ENCODE results near the gene CREB5.

CREB5 gene

DNA sequence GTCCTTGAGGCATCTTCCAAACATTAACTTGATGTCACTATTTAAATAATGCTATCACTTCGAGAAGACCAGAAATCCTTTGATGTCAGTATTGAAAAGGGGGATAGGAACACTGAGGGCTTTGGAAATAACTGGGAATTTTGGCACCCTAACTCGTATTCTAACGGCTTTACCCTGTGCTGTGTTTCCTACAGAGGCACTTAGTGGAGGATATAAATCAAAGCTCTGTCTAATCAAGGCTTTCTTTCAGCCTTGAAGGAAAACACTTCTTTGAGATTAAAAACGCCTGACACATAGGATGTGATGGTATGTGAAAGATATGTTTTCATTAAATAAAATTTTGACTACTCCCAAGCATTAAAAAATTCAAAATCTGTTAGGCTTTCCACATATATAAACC lies 62.3 kb downstream of the CREB5 start:
- no peak for DNase-seq

DNA sequence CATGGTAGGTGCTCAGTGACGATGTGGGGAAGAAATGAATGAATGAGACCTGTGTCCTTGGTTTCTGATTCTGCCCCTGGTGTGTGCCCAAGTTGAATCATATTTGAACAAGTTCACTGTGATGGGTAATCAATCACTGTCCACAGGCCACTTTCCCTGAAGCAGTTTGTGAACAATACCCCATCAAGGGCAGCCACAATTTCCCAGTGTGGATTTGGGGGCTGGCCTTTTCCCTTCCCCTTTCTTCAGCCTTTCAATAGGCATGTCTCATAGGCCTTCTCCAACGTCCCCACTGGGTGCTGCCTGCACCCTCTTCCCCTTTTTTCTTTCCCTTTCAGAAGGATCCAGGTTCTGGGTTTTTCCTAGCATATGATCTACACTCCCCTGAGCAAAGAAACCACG lies 64.7 kb downstream of the CREB5 start:
- DNase-seq = no peak

DNA sequence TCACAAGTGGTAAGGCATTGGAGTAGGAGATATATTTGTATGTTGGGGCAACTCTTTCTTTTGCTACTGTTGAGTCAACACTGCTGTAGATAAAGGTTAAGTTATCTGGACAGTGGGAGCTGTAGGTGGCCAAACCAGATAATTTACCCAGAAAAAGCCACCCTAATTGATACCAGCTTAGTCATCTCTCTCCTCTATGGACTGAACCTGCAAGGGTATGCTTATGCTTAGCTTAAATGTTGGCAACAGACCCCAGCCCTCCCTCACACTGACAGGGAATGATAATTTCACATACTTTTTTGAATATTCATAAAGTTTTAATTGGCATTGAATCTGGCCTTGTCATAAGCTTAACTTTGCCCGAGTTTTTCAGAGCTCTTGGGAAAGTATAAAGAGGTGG lies 66.3 kb downstream of the CREB5 start:
- DNase-seq = no peak

DNA sequence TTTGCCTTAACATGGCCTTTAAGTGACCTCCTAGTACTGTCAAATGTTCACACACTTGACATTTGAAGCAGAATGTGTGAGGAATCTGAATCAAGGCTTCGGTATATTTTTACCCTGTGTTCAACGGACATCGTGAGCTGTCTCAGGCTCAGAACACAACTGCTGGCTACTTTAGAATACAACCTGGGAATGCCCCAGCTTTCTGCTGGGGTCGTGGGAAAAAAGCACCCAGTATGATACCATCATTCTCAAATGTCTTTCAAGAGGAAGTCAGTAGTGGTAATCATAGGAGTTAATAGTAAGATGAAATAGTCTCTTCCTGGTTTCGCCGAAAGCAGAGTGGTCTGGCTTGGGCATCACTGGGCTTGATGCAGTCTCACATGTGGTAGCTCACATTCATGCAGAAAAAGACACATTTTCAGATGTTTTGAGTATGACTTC lies 67.2 kb downstream of the CREB5 start:
- no peak for DNase-seq

DNA sequence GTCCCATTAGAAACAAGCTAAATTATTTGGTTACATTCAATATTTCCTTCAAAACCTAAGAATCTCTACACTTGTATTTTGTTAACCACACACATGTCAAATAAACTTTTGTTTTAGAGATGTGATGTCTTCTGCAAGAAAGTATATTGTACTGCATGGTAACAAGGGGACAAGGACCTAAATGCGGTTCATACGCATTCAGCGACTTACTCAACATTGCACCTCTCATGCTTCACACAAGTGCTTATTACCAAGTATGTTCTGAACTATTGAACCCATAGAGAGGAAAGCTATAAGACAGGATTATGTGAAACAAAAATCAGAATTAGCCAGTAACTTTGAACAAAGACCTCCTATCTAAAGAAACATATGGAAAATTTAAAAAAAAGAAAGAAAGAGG lies 68.3 kb downstream of the CREB5 start:
- no peak for DNase-seq

DNA sequence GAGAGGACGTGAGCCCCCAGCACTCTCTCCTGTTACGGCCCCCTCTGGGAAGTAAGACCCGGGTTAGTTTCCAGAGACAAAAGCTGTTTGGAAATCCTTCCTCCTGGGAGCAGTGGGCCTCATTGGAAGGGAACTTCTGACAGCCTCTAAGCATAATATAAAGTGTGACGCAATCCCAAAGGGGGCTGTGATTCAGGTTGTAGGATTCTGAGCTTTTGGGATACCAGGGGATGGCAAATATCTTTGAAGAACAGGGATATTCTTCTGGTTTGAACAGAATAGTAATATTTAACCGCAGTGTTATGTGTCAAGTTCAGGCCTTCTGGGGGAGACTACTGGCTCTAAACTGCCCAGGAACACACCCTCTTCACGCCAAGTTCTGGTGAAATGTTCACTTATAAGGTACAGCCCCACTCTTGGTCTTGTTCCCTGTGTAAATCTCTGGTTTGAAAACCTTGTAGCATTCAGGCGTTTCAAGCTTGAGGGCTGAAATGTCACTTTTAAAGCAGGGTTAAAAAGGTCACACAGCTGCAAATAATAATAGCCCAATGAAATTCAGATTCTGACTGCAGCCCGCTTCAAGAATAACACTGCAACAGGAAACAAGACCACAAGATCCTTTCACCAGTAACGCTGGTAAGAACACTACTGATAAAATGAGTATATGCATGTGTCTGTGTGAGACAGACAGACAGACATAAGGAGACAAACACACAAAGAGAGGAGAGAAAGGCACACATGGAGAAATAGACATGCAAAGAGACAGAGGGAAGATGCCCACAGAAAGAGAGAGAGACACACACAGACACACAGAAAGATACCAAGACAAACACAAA lies 69.0 kb downstream of the CREB5 start:
- no peak for DNase-seq

DNA sequence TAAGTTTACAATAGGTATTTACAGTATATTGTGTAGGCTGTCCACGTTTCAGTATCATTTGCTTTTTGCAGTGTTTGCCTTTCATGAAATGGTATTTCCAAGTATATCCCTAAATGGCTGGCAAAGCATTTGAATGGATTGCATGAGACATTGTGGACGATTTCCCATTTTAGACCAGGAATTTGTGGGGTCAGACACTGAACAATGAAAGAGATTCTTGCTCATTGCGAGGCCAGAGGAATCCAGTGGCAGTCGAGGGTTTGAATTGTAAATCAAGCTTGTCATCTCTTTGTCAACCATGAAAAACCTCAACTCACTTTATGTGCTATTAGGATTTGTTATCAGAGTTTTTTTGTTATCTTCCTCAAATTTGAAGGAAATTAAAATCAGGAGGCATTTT lies 70.8 kb downstream of the CREB5 start:
- no peak for DNase-seq

DNA sequence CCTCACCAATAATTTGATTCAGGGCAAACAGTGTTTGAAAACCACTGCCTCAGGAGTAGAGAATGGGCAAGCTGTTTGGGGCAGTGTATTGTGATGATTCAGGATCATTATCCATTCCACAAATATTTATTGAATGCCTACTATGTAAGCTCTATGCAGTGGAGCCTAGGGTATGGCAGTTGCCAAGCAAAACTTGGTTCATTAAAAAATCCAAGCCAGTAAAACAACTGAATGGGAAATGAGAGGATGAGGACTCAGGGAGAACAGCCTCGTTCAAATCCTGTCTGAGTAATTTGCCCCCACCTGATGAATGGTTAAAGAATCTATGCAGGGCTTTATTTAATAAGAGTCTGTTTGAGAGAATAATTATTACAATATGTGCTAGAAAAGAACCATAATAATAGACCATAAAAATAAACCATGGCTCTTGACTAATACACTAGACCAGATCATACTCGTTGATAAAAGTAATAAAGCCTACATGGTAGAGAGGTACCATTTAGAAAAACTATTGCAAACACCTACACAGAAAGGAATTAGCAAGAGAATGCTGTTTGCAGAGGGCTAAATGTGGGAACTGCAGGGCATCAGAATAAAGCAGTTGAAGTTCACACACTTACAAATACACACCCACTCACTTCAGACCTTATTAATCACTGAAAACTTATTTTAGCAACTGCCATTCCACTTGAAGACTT lies 71.7 kb downstream of the CREB5 start:
- no peak for DNase-seq

DNA sequence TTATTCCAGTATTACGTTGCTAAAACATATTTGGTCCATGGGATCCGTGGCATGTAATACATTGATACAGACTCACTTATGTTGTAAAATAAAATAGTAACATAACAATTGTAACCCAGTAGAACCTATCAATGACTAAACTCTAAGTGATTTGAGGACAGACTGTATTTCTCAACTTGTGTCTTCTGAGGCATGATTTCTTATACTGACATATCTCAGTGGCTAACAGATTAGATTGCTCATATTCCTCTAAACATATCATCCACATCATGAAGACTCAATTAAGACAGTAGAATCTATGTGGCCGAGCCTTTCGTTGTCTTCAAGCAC lies 72.3 kb downstream of the CREB5 start:
- DNase-seq = no peak

DNA sequence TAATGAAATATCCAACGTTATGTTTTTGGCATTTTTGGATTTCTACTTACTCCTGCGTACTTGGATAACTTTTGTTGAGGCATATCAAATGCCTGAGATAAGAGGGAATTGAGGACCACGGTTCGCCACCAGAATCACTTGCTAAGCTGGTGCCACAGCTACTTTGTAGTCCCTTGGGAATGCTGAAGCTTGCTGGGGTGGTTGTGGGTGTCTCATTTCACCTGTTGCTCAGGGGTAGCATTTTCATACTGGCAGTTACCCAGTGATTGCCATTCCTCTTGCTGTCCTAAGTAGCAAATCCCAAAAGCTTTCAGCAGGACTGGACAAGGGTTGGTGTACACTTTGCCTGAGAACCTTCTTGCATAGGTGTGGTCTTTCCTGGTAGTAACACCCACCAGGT lies 75.2 kb downstream of the CREB5 start:
- no peak for DNase-seq

DNA sequence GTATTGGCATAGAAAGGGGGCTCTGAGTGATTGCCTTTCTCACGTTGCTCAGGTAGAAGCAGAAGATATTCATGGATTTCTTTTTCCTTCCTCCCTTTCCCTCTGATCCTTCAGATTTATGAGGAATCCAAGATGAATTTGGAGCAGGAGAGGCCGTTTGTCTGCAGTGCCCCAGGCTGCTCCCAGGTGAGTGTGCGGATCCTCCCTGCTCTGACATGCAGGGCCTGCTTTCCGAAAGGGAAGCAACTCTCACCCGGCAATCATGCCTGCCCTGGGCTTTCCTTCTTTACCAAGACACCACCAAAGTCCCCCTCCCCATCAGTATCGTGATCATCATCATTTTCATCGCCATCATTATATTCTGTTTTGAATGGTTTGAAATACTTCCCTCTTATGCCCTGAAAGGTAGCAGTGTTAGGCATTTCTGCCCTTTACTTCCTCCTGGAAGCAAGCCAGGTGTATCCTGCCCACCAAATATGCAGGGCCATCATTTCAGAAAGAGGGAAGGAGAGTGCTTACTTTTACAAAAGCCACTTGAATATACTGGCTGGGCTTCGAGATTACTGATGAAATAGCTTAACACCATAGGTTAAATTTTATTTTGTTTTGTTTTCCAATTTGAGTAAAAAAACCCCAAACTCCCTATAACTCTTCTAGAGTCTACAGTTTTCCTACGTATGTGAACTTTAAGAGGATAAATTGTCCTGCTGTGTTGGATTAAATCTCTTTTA lies 75.9 kb downstream of the CREB5 start:
- DNase-seq = no peak

DNA sequence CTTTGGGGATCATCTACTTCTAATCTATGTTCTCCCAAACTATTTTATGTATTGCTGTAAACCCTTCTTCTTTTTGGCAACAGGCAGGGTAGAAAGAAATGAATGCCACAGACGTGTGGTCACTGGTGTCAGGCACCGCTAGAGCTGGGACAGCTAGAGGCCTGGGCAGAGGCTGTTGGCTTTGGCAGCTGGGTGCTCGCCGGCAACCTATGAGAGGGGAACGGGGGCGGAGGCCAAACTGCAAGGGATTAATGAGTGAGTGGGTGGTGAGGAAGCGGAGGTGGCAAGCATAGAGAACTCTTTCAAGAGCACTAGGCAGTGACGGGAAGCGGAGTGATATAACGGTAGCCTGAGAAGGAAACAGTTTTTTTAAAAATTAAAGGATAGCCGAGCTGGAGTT lies 78.5 kb downstream of the CREB5 start:
- DNase-seq = no peak

DNA sequence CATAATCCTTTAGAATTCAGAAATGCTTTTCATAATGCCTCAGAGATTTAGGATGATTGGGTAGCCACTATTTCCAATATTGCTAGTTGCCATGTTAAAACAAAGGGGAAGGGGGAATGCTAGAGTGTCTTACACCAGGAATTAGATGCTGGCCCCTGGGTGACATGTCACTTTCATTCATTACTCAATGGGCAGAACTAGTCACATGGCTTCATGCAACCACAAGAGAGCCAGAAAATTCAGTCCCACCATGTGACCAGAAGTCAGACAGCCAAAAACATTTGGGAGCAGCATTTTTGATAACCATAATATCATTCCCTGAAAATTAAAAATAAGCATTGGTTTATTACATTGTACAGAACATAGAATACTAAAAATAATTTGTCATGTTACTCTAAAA lies 81.2 kb downstream of the CREB5 start:
- DNase-seq = no peak

DNA sequence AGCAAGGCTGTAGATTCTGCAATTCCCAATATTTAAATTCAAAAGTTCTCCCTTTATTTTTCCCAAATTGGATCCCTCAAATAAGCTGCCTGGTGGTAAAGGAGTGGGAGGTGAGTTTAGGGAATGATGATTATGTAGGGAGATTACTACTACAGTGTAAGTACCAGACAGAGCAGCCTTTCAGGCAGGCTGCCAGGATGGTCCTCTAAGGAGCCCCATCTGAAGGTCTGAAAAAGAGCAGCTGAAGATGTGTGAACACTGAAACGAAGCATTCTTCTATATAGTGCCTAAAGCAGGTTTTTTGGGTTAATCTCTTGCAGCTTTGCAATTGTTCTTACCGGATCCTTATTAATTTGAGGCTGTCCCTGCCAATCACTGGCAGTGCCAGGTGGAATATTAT lies 84.7 kb downstream of the CREB5 start:
- no peak for DNase-seq

DNA sequence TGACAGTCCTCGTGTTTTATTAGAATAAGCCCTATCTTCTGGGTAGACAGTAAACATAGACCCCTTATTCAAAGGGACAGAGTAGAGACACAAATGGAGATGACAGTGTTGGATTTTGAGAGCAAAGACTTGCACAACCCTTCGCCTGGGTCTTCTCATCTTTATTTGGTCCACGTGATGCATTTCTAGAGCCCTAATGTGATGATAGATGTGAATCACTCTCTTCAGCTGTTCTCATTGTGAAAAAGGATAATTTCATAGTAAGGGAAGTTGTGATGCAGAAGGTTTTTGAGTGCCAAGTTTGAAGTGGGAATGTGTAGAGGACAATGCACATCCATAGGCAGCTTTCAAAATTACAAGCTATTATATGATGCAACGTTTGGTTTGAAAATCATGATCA lies 86.3 kb downstream of the CREB5 start:
- no peak for DNase-seq

DNA sequence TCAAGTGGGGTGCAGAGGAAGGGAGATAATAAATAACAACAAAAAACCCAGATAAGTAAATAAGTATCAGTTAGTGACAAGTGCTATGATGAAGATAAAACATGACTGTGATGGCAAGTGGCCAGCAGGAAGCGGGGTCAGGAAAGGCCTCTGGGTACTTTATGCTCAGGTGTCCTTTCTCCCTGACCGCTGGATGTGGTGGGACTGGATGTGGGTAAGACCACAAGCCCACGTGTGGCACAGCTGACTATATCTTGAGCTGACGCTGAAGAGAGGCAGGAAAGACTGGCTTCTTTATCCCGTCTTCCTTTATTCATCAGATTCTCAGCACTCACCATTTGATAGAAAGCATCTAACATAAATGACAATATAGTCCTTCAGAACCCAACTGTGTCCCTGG lies 87.8 kb downstream of the CREB5 start:
- DNase-seq = no peak

DNA sequence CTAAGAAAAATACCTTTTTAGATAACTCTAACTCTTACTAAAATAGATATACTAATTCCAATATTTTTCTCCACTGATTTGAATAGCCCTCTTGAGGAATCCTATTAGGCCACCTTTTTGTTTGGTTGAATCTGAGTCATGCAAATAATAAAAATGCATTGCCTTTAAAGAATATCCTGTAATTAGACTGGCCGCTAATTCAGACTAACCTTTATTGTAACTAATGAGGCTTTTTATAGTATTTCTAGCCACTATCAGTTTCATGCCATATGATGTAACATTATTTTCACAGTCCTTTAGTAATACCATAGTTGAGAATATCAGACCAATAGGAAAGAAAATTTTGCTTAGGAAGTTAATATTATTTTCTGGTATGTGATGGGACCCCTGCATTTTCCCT lies 90.1 kb downstream of the CREB5 start:
- DNase-seq = no peak

DNA sequence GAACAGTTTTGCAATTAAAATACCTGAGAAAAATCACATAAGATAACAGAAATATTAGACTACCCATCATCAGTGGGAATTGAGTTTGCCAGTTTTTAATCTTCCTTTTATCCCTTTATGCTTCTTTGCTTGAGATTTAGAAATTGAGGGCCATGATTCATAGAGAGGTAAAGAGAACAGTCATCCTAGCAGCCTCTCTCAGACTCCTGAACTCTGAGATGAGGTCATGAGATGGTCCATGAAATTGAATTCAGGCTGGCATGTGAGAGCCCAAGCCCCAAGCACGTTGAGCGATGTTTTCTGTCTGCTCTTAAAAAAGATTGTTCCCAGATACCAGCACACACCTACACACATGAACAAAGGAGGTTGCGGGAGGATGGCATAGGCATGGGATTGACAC lies 91.1 kb downstream of the CREB5 start:
- DNase-seq = no peak

DNA sequence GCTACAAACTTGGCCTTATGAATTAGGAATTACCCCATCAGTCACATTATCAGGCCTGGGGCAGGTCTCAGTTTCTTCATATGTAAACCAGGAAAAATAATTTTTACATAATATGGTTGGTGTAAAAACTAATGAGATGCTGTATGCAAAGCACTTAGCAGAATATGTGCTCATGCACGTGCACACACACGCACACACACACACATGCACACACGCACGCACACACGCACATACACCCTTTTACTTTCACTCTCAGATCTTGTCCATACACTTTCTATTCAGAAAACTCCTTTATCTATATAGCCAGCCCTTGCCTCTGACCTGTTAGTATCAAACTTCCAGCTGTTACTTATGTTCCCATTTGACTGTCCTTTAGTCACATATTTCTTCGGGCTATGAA lies 92.7 kb downstream of the CREB5 start:
- no peak for DNase-seq

DNA sequence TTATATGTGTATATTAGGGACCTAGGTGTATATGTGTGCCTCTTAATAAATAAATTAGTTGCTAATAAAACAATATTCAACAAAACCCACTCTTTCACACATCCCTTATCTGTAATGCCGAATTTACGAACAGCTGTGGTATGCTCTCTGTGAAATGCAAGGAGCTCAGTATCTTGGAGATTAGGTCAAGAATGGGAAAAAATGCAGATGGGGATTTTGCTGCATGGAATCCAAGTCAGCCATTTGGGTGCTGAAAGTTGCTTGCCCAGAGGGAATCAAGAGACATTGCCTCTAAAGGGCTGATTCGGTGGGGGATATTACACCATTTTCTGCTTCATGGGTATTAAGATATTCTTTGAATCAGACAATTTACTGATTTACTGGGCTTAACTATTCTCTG lies 93.5 kb downstream of the CREB5 start:
- DNase-seq = no peak

DNA sequence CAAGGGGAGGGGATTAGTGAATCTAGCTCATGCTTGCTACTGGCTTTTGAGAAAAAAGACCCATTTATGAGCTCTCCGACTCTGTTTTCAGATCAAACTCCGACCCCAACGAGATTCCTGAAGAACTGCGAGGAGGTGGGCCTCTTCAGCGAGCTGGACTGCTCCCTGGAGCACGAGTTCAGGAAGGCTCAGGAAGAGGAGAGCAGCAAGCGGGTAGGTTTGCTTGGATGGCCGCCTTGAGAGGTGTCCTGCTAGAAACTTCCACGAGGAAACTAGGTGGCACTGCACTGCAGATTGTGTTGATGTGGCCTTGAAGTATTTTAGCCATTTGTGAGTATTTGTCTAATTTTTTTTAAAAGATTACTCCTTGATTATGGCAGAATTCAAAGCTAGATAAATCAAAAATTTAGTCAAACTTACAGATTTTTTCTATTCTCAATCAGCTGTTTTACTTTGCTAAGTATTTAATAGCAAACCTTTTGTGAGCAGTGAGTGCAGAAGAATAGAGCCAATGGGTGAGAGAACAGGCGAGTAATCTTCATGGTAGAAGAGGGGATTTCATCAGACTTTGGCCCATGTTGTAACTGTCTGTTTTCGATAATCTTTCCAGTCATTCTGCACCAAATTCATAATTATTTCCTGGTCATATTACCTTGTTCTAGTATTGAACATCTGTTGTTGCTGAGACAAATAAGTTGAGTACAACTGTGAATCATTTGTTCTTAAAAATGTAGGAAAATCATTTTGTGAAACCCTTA lies 95.4 kb downstream of the CREB5 start:
- no peak for DNase-seq

Data from amygdala (tissue), 56 donors.